Activated gamma-delta T cell treated with anti-CD3 and anti-CD28 coated beads, Interleukin-2, amount 50 U/mL, for 16 hours (primary cell): Measurements from ENCODE around the gene RASA3.
"Not testable (repeated sequence)": the region's sequence is repeated elsewhere in the genome, so short reads cannot be mapped to it uniquely, and the experiment has no call there.

Source experiments
- DNase-seq: peaks from one replicate; pipeline ENCODE4 v3.0.0-alpha.2; 2020; ENCODE audit warnings: low read depth

The RASA3 gene, protein sequence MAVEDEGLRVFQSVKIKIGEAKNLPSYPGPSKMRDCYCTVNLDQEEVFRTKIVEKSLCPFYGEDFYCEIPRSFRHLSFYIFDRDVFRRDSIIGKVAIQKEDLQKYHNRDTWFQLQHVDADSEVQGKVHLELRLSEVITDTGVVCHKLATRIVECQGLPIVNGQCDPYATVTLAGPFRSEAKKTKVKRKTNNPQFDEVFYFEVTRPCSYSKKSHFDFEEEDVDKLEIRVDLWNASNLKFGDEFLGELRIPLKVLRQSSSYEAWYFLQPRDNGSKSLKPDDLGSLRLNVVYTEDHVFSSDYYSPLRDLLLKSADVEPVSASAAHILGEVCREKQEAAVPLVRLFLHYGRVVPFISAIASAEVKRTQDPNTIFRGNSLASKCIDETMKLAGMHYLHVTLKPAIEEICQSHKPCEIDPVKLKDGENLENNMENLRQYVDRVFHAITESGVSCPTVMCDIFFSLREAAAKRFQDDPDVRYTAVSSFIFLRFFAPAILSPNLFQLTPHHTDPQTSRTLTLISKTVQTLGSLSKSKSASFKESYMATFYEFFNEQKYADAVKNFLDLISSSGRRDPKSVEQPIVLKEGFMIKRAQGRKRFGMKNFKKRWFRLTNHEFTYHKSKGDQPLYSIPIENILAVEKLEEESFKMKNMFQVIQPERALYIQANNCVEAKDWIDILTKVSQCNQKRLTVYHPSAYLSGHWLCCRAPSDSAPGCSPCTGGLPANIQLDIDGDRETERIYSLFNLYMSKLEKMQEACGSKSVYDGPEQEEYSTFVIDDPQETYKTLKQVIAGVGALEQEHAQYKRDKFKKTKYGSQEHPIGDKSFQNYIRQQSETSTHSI

DNA sequence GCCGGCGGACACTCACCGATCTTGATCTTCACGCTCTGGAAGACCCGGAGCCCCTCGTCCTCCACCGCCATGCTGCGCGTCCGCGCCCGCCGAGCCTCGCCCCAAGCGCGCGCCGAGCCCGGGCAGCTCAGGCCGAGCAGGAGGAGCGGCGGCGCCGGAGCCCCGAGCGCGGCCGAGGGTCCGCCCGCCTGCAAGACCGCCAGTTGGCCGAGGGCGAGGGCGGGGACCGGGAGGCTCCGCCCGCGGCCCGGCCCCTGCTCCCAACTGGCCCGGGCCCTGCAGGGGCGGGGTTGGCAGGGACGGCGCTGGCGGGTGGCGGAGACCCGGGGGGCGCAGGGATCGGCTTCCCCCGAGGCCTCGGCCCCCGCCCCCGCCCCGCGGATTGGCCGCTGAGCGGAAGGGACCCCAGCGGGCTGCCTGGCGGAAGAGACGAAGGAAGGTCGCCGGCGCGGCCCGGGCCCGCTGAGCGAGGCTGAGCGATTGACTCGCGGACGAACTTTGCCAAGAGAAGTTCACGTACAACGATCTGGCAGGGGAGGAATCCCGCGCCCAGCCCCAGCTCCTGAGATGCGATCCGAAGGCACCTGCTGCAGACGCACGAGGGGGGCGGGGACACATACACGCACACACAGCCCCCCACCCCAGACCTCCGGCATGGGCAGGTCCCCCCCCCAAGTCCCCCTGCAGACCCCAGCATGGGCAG lies at the start of gene RASA3:
TSS of gene RASA3 (minus strand) at position 205 of the 703 bp plus-strand sequence. CDS start at position 71, 134 bp downstream.
- DNase-seq, result no peak

DNA sequence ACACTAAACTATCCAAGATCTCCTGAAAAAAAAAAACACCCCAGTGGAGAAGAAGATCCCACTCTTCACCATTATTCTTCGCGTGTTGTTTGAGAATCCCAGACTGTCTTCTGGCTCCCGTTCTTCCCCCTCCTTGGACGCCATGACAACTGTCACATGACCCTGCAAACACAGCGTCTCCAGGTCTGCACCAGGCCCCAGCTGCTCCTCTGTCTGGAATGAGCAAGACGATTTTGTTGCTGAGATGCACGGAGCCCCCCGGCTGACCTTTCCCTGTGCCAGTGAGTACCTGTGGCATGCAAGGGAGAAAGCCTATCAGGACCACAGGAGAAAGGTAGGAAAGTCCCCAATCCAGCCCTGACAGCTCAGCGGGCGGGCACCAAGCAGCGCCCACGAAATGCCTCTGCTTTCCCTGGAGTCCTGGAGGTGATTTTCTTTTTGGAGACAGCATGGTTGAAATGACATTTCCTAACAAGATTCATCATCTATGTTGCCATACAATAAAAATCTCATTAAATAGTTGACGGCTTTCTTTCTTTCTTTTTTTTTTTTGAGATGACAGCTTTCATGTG lies 46.8 kb upstream of the RASA3 start, which contains the start of gene CFAP97D2:
TSS of gene CFAP97D2 (plus strand) at position 171 of the 572 bp plus-strand sequence. CDS start at position 245, 74 bp downstream.
- no peak for DNase-seq

DNA sequence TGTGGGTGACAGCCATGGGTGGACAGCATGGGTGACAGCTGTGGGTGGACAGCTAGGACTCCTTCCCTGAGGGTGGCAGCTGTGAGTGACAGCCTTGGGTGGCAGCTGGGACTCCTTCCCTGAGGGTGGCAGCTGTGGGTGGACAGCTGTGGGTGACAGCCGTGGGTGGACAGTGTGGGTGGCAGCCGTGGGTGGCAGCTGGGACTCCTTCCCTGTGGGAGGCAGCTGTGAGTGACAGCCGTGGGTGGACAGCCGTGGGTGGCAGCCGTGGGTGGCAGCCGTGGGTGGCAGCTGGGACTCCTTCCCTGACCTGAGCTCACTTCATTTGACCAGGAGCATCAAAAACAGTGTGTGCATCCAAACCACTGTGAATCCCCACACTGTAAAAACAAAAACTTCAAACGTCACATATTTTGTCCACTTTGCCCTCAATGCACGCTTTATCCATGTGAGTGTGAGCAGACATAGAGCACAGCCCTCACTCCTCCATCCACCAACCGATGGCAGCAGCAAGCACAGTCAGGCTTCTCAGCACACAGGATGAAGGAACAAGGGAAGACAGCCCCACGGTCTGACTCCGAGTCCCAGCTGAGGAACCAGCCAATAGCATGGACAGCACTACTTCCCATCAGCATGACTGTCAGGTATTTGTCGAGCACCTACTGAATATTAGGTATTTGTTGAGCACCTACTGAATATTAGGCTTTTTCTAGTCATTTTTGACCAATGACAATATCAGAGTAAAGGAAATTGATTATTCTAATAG lies 45.0 kb upstream of the RASA3 start:
- DNase-seq, result no peak

DNA sequence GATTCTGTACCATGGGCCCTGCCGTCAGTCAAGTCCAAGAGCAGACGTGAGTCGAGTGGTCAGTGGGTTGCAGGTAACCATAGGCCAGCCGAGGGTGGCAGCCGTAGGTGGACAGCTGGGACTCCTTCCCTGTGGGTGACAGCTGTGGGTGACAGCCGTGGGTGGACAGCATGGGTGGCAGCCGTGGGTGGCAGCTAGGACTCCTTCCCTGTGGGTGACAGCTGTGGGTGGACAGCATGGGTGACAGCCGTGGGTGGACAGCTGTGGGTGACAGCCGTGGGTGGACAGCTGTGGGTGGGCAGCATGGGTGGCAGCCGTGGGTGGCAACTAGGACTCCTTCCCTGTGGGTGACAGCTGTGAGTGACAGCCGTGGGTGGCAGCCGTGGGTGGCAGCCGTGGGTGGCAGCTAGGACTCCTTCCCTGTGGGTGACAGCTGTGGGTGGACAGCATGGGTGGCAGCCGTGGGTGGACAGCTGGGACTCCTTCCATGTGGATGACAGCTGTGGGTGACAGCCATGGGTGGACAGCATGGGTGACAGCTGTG lies 44.0 kb upstream of the RASA3 start:
- DNase-seq, result not testable (repeated sequence)

DNA sequence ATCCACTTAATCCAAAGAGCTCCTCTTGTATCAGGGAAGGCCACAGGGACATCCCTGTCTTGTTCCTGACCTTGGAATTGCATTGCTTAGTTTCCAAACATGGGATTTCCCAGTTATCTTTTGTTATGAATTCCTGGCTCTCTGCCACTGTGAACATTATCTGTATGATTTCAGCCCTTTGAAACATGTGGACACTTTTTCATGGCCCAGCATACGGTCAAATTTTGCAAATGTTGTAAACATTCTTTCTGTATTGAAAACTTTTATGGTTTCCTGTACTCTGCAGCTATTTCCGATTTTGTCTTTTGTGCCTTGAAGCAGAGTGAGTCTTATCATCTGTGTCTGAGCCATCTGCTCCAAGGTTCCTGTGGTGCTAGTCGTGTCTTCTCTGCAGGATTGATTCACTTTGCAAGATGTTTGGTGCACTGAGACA lies 42.1 kb upstream of the RASA3 start:
- DNase-seq, result no peak

DNA sequence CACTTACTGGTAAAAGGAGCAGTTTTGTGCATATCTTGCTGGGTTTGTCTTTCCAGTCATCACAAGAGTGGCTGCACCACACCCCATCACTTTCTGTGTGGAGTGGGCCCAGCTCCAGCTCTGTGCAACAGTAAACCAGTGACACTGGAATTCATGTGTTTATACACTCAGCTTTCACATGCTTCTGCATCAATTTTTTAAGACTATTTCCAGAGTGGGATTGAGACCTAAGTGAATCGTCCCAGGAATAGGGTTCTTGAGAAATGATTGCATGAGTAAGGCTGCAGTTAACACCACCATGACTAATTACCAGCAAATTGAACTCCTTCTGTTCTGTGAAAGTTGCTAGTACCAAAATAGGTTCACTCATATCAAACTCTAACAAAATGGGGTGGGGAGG lies 41.3 kb upstream of the RASA3 start:
- DNase-seq, result no peak

DNA sequence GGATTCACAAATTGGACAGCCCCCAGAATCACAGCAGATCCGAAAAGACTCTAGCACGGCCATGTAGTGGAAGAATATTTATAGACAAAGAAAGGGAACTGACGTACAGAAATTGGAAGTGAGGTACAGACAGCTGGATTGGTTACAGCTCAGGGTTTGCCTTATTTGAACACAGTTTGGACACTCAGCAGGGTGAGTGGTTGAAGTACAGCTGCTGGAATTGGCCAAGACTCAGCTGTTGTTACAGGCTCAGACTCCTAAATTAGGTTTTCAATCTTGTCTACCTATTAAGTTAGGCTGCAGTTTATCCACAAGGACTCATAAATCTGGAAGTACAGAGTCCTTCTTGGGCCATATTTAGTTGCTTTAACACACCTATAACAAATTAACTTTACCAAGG lies 40.8 kb upstream of the RASA3 start:
- DNase-seq, result no peak

DNA sequence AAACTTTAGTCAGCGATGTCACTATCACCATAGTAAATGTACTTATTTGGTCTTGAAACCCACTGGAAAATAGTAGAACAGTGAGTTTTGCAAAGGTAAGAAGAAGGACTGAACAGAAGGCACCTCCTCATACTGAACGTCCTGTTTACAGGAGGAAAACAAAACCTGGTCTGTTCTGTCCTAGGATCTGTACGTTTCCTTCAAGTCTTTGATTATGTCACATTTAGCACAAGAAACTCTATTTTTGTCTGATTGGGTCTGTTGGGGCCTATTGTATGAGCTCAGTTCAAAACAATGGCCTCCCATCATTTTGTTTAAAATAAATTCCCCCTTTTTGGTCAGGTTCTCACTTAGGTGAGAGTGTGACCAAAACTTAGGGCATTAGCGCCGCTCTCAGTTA lies 35.5 kb upstream of the RASA3 start:
- no peak for DNase-seq

DNA sequence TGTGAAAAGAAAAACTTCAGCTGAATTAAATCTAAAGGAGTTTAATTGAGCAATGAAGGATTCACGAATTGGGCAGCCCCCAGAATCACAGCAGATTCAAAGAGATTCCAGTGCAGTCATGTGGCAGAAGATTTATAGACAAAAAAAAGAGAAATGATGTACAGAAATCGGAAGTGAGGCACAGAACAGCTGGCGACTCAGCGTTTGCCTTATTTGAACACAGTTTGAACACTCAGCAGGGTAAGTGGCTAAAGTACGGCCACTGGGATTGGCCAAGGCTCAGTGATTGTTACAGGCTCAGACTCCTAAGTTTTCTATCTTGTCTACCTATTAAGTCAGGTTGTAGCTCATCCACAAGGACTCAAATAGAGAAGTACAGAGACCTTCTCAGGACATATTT lies 35.0 kb upstream of the RASA3 start:
- DNase-seq, result no peak

DNA sequence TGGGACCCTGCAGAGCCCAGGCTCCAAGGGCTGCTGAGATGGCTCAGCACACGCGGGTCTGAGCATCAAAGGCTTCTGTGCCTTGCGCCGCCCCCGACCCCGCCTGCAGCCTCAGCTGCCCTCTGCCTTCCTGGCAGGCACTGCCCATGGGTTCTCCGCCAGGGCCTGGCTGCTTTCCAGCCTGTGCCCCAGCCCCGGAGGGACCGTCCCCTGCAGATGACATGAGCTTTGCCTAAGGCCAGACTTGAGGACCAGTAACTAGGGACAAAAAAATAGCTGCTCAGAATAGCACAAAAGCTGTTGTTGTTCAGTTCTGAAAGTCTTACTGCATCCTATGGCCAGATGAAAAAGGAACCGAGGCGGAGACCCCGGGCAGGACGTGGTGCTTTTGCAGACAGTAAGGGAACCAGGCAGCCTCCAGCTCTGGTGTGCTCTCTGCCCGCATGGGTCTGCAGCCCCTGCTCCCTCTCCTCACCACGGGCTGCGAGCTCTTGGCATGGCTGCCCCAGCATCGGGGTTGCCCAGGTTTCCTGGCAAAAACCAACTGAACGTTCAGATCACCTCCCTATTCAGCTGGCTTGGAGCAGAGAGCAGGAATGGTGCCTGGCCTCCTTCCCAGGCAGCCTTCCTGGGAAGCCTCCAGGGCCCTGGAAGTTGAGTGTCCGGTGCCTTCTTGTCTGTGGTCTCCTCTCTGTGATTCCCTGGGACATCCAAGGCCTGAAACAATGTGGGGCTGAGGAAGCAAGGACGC lies 34.1 kb upstream of the RASA3 start:
- no peak for DNase-seq

DNA sequence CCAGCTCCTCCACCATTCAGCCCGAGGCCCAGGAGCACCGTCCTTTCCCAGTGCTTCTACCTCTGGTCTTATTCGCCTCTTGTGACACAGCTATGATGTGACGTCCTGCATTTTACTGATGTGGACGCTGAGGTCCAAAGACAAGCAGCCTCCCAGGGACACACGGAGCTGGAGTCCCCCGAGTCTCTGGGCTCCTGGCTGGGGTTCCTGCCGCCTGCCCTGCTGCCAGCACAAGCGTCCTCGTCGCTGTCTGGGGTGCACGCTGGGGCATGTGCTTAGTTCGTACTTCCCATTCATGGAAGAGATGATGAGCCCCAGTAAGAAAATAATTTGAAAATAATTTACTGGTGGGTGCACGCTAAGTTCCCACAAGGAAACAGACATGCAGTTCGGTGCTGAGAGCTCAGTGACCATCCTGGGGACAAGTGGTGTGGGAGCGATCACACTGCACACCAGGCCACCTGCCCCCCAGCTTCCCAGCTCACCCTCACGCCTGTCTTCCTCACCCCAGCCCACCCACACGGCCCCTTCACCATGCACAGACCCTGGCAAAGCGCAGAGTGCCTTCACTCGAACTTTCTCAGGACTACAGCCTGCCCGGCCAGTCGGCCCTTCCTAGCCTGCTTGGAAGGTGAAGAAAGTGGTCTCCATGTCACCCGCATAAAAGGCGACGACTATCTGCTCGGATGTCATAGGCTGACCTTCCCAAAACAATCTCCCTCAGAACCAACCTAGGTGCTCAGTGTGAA lies 32.4 kb upstream of the RASA3 start:
- no peak for DNase-seq

DNA sequence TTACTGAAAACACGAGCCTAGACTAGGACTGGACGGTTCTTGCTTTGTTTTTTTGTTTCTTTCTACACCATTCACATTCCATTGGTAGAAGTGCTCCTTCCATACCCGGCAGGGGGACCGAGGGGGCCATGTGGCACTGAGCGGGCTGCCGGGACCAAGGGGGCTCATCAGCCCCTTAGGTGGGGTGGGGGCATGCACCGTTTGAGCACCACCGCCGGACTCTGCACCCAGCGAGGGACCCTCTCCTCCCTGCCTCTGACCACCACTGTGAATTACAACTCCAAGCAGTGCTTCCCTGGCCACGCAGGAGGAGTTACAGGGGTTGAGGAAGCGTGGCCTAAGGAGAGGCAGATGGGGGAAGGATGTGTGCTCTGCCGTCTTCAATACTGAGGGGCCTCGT lies 31.6 kb upstream of the RASA3 start:
- DNase-seq, result no peak

DNA sequence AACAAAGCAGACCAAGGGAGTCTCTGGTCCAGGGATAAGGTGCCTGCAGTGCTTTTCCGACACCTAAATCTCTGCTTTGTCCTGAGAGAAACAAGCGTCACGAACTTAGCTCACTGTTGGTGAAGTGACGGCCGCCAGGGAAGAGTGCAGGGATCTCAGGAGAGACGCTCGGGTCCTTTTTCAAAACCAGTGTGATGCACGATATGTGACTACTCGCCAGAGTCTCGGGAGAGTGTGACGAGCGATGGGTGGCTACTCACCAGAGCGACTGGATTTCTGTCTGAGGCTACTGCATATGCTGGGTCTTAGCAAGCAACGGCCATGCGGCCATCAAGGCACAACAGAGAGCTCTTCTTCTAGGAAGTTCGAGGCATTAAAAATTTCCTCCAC lies 30.1 kb upstream of the RASA3 start:
- DNase-seq, result no peak

DNA sequence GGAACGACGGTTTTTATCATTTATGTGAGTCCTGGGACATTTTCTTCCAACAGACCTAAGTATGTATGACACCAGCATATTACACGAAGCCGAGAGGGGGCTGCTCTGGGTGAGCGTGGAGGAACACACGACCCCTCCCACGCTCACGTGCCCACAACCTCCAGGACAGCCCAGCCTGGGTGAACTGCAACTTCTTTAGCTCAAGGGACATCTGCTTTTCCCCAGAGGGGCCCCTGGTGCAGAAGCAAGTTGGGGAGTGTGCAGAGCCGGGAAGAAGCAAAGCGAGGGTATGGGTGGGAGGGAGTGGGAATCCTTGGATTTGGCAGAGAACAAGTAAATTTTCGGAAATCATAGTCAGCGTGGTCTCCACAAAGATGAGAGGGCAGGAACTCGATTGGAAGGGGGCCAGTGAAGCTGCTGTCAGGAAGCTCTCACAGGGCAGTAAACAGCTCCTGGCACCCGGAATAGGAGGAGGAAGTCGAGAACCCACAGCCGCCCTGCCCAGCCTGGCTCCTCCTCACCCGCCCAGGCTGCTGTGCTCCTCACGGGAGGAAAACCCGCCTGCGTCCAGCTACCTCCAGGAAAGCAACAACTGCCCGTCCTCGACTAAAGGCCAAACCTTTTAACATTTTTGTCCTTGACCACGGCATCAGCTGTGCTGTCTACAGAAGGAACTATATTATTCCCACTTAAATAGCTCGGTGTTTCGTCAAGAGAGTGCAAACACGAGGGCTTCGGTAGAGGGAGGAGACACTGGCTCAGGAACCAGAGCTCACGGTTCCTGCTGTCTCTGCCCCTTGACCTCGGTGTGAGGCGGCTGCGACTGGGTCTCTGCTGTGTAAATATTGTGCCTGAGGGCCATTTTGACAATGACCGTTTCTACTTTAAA lies 29.5 kb upstream of the RASA3 start:
- no peak for DNase-seq

DNA sequence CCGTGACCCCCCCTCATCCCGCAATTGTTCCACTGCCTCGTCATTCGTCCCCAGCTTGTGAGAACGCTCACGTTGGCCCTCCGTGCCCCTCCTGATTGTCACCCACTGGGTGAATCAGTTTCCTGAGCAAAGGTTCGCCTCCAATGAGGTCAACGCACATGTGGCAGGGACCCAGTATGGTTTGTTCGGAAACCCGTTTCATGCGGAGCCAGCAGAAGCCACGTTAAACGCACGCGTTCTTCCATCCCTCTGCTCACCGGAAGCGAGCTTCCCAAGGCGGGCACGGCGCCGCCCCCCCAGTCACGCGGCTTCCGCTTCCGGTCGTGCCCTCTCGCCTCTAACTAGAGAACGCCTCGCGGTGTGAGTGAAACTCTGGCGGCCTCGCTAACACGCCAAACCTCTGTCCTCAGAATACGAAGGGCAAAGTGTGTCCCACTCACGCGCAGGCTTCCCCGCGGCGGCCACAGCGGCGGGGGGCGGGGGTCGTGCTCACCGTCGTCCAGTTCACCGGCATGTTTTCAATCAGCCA lies 28.7 kb upstream of the RASA3 start:
- no peak for DNase-seq

DNA sequence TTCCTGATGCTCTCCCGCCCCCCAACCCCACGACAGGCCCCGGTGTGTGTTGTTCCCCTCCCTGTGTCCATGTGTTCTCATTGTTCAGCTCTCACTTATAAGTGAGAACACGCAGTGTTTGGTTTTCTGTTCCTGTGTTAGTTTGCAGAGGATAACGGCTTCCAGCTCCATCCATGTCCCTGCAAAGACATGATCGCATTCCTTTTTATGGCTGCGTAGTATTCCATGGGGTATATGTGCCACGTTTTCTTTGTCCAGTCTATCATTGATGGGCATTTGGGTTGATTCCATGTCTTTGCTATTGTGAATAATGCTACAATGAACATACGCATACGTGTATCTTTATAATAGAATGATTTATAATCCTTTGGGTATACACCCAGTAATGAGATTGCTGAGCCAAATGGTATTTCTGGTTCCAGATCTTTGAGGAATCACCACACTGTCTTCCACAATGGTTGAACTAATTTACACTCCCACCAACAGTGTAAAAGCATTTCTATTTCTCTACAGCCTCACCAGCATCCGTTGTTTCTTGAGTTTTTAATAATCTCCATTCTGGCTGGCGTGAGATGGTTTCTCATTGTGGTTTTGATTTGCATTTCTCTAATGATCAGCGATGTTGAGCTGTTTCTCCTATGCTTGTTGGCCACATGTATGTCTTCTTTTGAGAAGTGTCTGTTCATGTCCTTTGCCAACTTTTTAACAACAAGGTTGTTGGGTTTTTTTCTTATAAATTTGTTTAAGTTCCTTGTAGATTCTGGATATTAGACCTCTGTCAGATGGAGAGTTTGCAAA lies 26.6 kb upstream of the RASA3 start:
- not testable (repeated sequence) for DNase-seq

DNA sequence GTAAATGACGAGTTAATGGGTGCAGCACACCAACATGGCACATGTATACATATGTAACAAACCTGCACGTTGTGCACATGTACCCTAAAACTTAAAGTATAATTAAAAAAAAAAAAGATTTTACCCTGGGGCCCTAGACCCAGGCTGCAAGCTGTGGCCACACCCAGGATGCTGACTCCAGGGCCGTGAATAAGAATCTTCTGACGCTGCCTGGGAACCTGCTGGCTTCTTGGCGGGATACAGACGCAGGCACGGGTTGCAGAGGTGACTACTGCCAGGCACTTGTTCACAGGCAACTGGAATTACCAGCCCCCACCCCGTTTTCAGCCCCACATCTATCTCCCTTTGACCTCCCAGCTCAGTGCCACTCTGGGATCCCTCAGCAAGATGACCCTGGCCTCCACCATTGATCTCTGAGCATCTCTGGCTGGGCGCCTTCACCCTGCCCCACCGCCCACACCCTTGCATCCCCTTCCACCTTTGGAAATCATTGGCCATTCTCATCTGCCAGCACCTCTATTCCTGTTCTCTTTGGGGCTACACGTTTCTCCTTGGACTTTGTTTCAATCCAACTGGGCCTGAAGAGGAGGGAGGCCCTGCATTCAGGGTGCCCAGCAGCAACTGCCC lies 25.6 kb upstream of the RASA3 start:
- DNase-seq, result no peak
